ENCODE results near the gene KRT7. TPM values are rescaled to one million over a fixed set of nuclear protein-coding genes. Genes with fewer than 3 reads are reported as not detected.

KRT7 gene
- polyA plus RNA-seq, 1 of the 3 experiments (the other 2 are of a cell fraction): 5.4 TPM

DNA sequence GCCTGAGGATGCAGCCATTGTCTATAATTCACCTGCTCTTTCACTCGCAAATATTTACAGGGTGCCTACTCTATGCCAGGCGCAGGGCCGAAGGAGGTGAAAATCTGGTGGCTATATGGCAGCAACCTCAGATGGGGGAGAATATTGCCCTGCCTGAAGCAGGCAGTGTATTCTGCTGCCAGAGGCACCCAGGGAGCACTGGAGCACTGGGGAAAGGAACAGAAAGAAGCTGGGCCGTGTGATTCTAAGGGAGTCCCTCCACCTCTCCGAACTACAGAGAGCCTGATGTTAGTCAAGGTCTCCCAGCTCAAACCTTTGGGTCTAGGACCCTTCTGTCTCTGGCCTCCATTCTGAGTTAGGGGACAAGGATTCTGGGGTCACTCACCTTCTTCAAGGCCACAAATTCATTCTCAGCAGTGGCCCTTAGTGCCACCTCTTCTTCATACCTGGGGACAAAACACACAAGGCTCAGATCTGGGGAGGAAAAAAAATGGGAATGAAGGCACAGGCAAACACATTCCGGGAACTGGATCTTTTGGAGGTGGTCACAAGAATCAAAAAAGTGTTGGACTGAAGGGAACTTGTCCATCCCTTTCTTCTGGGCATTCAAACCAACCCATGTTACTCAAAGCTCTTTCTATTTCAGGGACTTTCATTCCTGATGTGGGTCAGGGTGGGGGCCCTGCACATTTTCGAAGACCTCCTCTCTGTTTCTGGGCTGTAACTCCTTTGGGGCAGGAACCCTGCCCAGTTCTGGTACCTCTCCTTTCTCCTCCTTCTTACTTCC, 22.1 kb downstream of the KRT7 start:
- ChIA-PET CTCF (interaction anchor here (1.0 to 6.8 kb wide), 7 partner anchors 15 to 71 kb away, joined by 4 to 42 read pairs (median 5); no protein-coding TSS in a partner anchor), POLR2A (no interaction called here)
- H3K27me3 ChIP-seq (ENCODE audit: insufficient read depth): no peaks in the 10 kb centered on the region

DNA sequence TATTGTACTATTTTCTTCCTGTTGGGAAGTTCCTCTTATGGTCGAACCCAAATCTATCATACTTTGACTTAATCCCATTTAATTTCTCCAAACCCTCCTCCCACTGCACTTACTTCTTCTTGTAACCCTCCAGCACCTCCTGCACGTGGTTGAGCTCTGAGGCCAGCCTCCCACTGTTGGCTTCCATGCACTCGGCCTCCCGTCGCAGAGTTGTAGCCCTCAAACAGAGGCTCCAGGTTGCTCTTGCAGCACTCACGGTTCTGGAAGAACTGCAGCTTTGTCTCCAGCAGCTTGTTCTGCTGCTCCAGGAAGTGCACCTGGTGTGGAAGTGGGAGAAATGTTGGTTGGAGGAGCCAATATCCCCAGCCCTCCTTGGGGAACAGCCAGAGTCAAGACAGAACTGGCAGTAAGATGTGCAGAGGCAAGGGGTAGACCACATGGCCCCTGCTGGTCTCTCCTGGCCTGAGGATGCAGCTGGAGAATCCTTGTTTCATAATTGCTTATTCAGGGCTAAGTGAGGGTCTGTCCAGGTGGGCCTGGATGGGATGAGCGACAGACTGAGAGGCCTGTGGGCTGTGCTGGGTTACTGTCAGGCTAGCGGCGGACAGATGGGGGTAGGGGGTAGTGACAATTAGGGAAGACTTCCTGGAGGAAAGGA, 23.0 kb downstream of the KRT7 start:
- H3K79me2 ChIP-seq (ENCODE audit: insufficient read depth): no peaks in the 10 kb centered on the region
- H3K27ac ChIP-seq (ENCODE audit: low read depth in 2 of 2, low read length in 1 of 2): no peak overlapping the region
- H3K36me3 ChIP-seq (replicated peaks in 1 of 2; ENCODE audit: control insufficient read depth in 1 of 2, insufficient read depth in 2 of 2, low read length in 1 of 2): no peaks in the 10 kb centered on the region
- no peaks in the 10 kb centered on the region for H3K9me2 ChIP-seq
- WGBS (ENCODE audit: low lambda C conversion rate): 88% methylated on average over 9 of the region's 9 CpGs
- no peaks in the 10 kb centered on the region for H4K20me1 ChIP-seq (ENCODE audit: insufficient read depth)
- H3K9ac ChIP-seq: no peak overlapping the region
- no peaks in the 10 kb centered on the region for H3K9me3 ChIP-seq
- no peak overlapping the region for H3K4me2 ChIP-seq
- ChIA-PET POLR2A (no interaction called here), CTCF (interaction anchor here (1.0 to 6.8 kb wide), 8 partner anchors 11 to 70 kb away, joined by 4 to 42 read pairs (median 4); no protein-coding TSS in a partner anchor)
- no peak overlapping the region for H3K4me3 ChIP-seq (ENCODE audit: low read depth in 2 of 2, low read length in 1 of 2)
- peaks cover 10% of the 10 kb centered on the region for H3F3A ChIP-seq (replicated peaks; ENCODE audit: insufficient read depth)
- H3K4me1 ChIP-seq (ENCODE audit: control insufficient read depth in 1 of 2, insufficient read depth in 2 of 2, low read depth in 1 of 2, low read length in 1 of 2): peaks cover 3 to 10% of the 10 kb centered on the region in 2 experiments; a peak in 3 of 4 replicates
- DNase-seq: no peak
- no peak overlapping the region for H2AFZ ChIP-seq (ENCODE audit: low read depth)
- no peaks in the 10 kb centered on the region for H3K27me3 ChIP-seq (ENCODE audit: insufficient read depth)
- no peak for TF ChIP-seq POLR2AphosphoS5 (IDR thresholded peaks at IDR 0.05; ENCODE audit: low read depth, low read length)
- no peak for TF ChIP-seq FOXM1 (IDR thresholded peaks at IDR 0.05; ENCODE audit: low read depth)
- TF ChIP-seq JUND (IDR thresholded peaks at IDR 0.05): no peak
- TF ChIP-seq, protein P1, sequence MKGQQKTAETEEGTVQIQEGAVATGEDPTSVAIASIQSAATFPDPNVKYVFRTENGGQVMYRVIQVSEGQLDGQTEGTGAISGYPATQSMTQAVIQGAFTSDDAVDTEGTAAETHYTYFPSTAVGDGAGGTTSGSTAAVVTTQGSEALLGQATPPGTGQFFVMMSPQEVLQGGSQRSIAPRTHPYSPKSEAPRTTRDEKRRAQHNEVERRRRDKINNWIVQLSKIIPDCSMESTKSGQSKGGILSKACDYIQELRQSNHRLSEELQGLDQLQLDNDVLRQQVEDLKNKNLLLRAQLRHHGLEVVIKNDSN (IDR thresholded peaks at IDR 0.05; ENCODE audit: borderline replicate concordance, low read depth): no peak
- no peak for TF ChIP-seq CHD2 (IDR thresholded peaks at IDR 0.05; ENCODE audit: low read length, partially characterized antibody)
- TF ChIP-seq ELF1 (IDR thresholded peaks at IDR 0.05): no peak
- no peak for TF ChIP-seq NFIC (IDR thresholded peaks at IDR 0.05; ENCODE audit: borderline replicate concordance)
- no peak for TF ChIP-seq NRF1 (IDR thresholded peaks at IDR 0.05; ENCODE audit: low read depth, low read length)
- no peak for TF ChIP-seq TEAD4 (IDR thresholded peaks at IDR 0.05; ENCODE audit: borderline replicate concordance, insufficient read depth)
- no peak for TF ChIP-seq RFX5 (IDR thresholded peaks at IDR 0.05; ENCODE audit: low read length)
- TF ChIP-seq RAD21 (IDR thresholded peaks at IDR 0.05; ENCODE audit: low read length): no peak

More for the DNA sequence above, 22.1 kb downstream of the KRT7 start:
- TF ChIP-seq SIN3A (IDR thresholded peaks at IDR 0.05; ENCODE audit: borderline replicate concordance, low read depth, low read length) (no peak), MXI1 (IDR thresholded peaks at IDR 0.05; ENCODE audit: low read depth, low read length) (no peak), RXRA (IDR thresholded peaks at IDR 0.05; ENCODE audit: borderline replicate concordance, low read depth) (no peak), GATA2 (CRISPR knock-in tag; IDR thresholded peaks at IDR 0.05) (no peak), TEAD4 (IDR thresholded peaks at IDR 0.05; ENCODE audit: borderline replicate concordance, insufficient read depth) (no peak), RFX5 (IDR thresholded peaks at IDR 0.05; ENCODE audit: low read length) (no peak), FOXM1 (IDR thresholded peaks at IDR 0.05; ENCODE audit: low read depth) (no peak), MEF2A (IDR thresholded peaks at IDR 0.05; ENCODE audit: borderline replicate concordance, low read depth) (no peak), GABPA (IDR thresholded peaks at IDR 0.05; ENCODE audit: low read depth) (no peak)
- TF ChIP-seq, protein P2, sequence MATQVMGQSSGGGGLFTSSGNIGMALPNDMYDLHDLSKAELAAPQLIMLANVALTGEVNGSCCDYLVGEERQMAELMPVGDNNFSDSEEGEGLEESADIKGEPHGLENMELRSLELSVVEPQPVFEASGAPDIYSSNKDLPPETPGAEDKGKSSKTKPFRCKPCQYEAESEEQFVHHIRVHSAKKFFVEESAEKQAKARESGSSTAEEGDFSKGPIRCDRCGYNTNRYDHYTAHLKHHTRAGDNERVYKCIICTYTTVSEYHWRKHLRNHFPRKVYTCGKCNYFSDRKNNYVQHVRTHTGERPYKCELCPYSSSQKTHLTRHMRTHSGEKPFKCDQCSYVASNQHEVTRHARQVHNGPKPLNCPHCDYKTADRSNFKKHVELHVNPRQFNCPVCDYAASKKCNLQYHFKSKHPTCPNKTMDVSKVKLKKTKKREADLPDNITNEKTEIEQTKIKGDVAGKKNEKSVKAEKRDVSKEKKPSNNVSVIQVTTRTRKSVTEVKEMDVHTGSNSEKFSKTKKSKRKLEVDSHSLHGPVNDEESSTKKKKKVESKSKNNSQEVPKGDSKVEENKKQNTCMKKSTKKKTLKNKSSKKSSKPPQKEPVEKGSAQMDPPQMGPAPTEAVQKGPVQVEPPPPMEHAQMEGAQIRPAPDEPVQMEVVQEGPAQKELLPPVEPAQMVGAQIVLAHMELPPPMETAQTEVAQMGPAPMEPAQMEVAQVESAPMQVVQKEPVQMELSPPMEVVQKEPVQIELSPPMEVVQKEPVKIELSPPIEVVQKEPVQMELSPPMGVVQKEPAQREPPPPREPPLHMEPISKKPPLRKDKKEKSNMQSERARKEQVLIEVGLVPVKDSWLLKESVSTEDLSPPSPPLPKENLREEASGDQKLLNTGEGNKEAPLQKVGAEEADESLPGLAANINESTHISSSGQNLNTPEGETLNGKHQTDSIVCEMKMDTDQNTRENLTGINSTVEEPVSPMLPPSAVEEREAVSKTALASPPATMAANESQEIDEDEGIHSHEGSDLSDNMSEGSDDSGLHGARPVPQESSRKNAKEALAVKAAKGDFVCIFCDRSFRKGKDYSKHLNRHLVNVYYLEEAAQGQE (IDR thresholded peaks at IDR 0.05; ENCODE audit: low read depth, low read length): no peak
- TF ChIP-seq, protein P3, sequence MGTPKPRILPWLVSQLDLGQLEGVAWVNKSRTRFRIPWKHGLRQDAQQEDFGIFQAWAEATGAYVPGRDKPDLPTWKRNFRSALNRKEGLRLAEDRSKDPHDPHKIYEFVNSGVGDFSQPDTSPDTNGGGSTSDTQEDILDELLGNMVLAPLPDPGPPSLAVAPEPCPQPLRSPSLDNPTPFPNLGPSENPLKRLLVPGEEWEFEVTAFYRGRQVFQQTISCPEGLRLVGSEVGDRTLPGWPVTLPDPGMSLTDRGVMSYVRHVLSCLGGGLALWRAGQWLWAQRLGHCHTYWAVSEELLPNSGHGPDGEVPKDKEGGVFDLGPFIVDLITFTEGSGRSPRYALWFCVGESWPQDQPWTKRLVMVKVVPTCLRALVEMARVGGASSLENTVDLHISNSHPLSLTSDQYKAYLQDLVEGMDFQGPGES (IDR thresholded peaks at IDR 0.05; ENCODE audit: low read depth, low read length): no peak
- Histone ChIP-seq H3K4me1 (ENCODE audit: control insufficient read depth in 1 of 2, insufficient read depth in 2 of 2, low read depth in 1 of 2, low read length in 1 of 2) (peaks cover 1 to 3% of the 10 kb centered on the region in 2 experiments; a peak in 1 of 4 replicates), H3F3A (replicated peaks; ENCODE audit: insufficient read depth) (peaks cover 4% of the 10 kb centered on the region), H3K4me2 (no peak overlapping the region), H3K4me3 (ENCODE audit: low read depth in 2 of 2, low read length in 1 of 2) (no peak overlapping the region), H3K9me3 (no peaks in the 10 kb centered on the region), H3K79me2 (ENCODE audit: insufficient read depth) (no peaks in the 10 kb centered on the region), H2AFZ (ENCODE audit: low read depth) (no peak overlapping the region), H3K9ac (no peak overlapping the region), H3K27ac (ENCODE audit: low read depth in 2 of 2, low read length in 1 of 2) (no peak overlapping the region), H4K20me1 (ENCODE audit: insufficient read depth) (no peaks in the 10 kb centered on the region), H3K9me2 (no peaks in the 10 kb centered on the region), H3K36me3 (replicated peaks in 1 of 2; ENCODE audit: control insufficient read depth in 1 of 2, insufficient read depth in 2 of 2, low read length in 1 of 2) (no peaks in the 10 kb centered on the region)
- DNase-seq: no peak
- 70% methylated on average over 7 of the region's 7 CpGs for WGBS (ENCODE audit: low lambda C conversion rate)

All from SK-N-SH (cell line).